NB4 (cell line): ENCODE measurements around the gene TMEM187.

ENCODE experiments used
- CTCF ChIP-seq: IDR thresholded peaks from one replicate; pipeline ENCODE4 v1.5.1; 2012; ENCODE audit warnings: low read depth, low read length
- POLR2A ChIP-seq: IDR thresholded peaks from 2 replicates; pipeline ENCODE4 v1.6.1; 2011; ENCODE audit warnings: mild to moderate bottlenecking; ENCODE audit not compliant: insufficient read length; ENCODE audit errors: extremely low read depth

DNA sequence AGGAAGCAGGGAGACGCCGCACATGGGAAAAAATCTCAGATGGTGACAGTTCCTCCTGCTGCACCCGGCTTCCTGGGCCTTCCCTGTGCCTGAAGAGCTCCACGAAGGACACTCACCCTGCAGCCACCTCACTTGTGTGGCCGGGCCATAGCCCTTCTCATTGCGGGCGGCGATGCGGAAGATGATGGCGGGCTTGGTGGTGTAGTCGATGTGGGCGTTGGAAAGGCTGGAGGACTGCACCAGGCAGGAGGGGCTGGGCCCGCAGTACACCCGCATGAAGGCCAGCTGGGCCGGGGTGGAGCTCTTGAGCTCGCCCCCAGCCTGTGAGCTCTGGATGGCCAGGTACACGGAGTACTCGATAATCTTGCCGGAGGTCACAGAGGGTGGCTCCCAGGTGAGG, 22.4 kb upstream of the TMEM187 start:
- TF ChIP-seq CTCF (no peak), POLR2A (no peak)
